Esophagus squamous epithelium (tissue), 4 donors: ENCODE measurements around the gene NID2.

Experiments
- CTCF ChIP-seq, 6 experiments: fragments of 450-650 bp in 4 of 6; fragments of 200-600 bp in 2 of 6; sonication (generic) in 2 of 6; IDR thresholded peaks; one replicate each; pipeline ENCODE4 v1.5.1; 2016 to 2019; ENCODE audit warnings: antibody characterized with exemption in 6 of 6, mild to moderate bottlenecking in 4 of 6, moderate library complexity in 4 of 6
- POLR2A ChIP-seq, 4 donors: fragments of 450-650 bp; IDR thresholded peaks; one replicate each; pipeline ENCODE4 v1.6.1; 2017; ENCODE audit warnings: antibody characterized with exemption in 4 of 4, mild to moderate bottlenecking in 4 of 4, moderate library complexity in 3 of 4

GRCh38 chr14:51988221-51988620 lies 80.6 kb downstream of the NID2 start:
- TF ChIP-seq CTCF (IDR thresholded peaks at IDR 0.05) (no peak), POLR2A (IDR thresholded peaks at IDR 0.05) (no peak)
